Bronchial epithelial cell (primary cell): ENCODE measurements around the gene GMDS. TPM values are rescaled to one million over a fixed set of nuclear protein-coding genes. Genes with fewer than 3 reads are reported as not detected.

Source experiments
- DNase-seq: peaks from one replicate; pipeline ENCODE4 v3.0.0-alpha.2; 2010; ENCODE audit warnings: low read depth
- FAIRE-seq: peaks from 2 replicates; lab custom pipeline; 2011; peaks lifted over from hg19 to GRCh38; lab: Jason Lieb, UNC
- H3K27me3 ChIP-seq: 2 replicates; pipeline ENCODE4 v1.5.1; 2011; ENCODE audit warnings: low read length; ENCODE audit not compliant: control insufficient read depth, insufficient read depth
- H3K36me3 ChIP-seq: 2 replicates; pipeline ENCODE4 v1.5.1; 2011; ENCODE audit warnings: low read length; ENCODE audit not compliant: control insufficient read depth, insufficient read depth
- H3K4me3 ChIP-seq: 2 replicates; pipeline ENCODE4 v1.5.1; 2011; ENCODE audit warnings: mild to moderate bottlenecking, low read depth, low read length, control low read depth
- CTCF ChIP-seq: IDR thresholded peaks from 2 replicates; pipeline ENCODE4 v1.5.1; 2011; ENCODE audit warnings: mild to moderate bottlenecking, moderate library complexity, low read length, control low read depth, inconsistent platforms; ENCODE audit not compliant: insufficient read depth, severe bottlenecking
- total RNA-seq: library from RNA; depleted of rRNA; stranded (reverse); fragments of >200 nt; gene quantifications from 2 replicates; pipeline ENCODE4 v1.2.1, GENCODE V29; 2014

GMDS gene
- total RNA-seq, 1 donor from 2014 or later, result 8.2 TPM

DNA sequence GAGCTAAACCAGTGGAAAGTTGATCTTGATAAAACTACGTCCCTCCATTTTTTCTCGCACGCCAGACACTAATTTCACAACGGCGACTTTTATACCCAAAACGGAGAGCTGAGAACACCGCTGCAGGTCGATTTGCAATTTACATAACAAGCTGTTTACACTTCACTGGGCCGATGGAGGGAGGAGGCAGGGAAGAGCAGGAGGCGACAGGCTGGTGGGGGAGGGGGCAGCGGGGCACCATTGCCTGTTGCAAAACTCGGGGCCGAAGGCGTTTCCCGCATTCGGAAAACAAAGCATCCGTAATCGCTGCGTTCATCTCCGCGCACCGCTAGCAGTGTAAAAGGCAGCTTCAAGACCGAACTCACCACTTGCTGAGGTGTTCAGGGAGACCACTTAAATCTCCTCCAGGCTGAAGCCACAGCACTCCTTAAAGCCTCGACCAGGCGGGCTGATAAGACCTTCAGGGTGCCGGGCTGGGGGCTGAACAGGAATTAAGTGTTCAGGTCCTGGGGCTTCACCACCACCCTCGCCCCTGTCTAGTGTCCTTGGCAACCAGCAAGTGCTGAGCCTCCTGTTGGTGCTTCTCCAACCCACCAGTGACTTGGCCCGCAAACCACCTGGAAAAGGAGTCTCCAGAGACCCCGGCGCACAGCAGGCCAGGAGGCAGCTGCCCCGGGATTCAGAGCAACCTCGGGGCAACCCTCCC lies 637.7 kb downstream of the GMDS start:
- Histone ChIP-seq H3K4me3 (peak overlapping the region; percentile 0), H3K36me3 (no peaks in the 10 kb centered on the region), H3K27me3 (peaks cover 1% of the 10 kb centered on the region)
- FAIRE-seq (no peak), DNase-seq (peak; percentile 12)
- TF ChIP-seq CTCF, result no peak

DNA sequence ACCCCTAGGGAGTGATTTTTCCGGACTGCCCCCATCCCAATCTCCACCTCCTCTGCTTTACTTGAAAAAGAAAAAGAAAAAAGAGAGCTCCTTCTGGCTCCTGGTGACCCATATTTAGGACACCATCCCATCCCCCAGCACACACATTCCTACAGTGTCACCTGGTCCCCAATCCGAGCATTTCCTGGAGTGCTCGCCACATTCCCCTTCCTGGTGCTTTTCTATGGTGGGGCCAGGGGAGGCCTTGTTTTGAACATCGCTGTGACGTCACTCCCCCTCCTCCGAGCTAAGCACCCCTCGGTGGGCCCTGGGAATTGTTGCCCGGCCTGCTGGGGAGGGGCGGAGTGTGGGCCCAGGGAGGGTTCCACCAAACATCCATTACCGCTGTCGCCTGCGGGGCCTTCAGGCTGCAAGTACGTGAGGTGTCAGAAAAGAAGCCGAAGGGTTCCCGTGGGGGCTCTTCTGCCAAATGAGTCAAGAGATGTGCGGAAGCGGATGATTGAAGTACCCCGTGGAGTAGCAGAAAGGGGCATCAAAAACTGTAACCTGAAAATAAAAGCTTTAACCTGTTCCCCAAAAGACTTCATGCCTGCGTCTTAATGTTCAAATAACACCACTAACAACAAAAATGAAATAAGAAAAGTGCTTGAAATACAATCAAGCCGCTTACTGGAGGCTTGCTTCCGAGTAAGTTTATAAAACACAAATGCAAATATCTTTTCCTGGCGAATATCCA lies 638.5 kb downstream of the GMDS start:
- no peak for TF ChIP-seq CTCF
- no peaks in the 10 kb centered on the region for H3K36me3 ChIP-seq
- FAIRE-seq (no peak), DNase-seq (no peak)
- H3K4me3 ChIP-seq, result peak overlapping the region; percentile 0
- peaks cover 1% of the 10 kb centered on the region for H3K27me3 ChIP-seq

DNA sequence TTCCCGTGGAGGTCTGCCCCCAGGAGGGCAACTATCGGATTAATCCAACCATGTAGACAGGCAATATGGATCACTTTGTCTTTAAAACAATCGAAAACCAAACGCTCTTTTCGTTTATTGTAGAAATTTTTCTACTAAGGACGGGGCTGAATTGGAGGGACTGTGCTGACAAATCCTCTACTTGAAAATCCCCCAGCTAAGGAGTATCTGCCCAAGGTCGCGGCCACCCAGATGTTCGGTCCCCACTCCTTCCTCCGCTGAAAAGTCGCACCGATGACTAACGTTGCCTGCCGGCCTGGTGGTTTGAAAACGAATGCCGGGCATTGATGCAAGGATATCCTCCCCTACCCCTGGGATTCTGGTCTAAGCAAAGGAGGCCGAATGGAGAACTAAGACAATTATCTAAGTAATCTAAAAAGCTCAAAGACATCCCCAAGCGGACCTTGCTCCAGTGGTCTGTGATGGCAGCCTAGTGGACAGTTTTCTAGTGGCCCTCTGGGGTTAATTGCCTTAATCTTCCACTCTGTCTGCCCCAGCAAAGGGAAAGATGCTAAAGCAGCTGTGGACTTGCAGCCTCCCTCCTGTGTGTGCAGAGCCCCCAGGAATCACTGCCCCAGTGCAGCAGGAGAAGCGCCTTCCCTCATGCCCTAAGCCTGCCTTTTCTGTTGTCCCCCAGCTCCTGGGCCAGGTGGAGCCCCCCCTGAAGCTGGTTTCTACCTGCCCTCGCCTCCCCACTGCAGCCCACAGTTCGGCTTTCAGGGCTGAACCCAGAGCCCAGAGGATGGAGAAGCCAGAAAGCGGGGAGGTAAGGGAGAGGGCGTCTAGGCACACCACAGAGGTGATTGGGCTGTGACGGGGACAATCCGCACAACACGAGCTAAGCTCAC lies 639.3 kb downstream of the GMDS start:
- Histone ChIP-seq H3K4me3 (no peak overlapping the region), H3K27me3 (peaks cover 1% of the 10 kb centered on the region)
- FAIRE-seq, result no peak

DNA sequence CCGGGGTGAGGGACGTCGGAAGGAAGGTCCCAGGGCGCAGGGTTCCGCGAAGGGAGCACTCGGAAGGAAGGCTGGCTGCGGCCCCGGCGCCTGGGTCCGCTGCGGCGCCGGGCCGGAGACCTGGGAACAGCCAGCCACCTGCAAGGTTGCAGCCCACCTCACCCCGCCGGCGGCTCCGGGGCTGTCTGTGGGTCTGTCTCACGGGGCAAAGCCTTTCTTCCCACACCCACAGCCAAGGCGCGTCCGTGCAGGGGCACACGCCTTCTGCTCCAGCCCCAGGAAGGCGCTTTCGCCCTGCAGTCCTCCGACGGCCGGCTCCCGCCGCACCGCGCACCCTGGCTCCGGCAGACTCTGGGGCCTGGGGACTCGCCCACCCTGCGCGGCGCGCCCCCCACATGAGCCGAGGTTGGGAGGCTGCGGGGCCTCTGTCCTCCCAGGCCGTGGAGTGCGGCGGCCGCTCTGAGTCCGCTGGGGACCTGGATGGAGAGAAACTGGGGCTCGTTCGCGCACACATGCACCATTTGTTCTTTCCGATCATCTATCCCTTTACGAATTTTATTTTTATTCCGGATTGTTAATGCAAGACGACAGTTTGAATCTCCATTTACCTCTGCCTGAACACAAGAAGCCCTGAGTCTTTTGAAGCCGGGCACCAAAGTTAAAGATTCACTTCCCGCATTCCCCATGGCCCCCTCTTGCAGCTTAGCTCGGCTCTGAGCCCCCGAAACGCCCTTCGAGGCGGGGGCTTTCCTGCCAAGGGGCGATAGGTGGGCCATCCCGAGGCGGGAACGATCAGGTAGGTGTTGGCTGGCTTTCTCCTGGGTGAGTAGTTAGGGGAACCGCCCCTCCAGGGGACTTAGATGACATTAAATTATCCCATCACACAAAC lies 640.2 kb downstream of the GMDS start:
- Histone ChIP-seq H3K36me3 (no peaks in the 10 kb centered on the region), H3K27me3 (peaks cover 1% of the 10 kb centered on the region), H3K4me3 (no peak overlapping the region)
- DNase-seq (no peak), FAIRE-seq (no peak)
- no peak for TF ChIP-seq CTCF

More for the DNA sequence above, 639.3 kb downstream of the GMDS start:
- DNase-seq, result no peak
- no peaks in the 10 kb centered on the region for H3K36me3 ChIP-seq
- no peak for TF ChIP-seq CTCF
